Measurements from ENCODE around the gene NOS3.

NOS3 gene

GRCh38 chr7:150952331-150953050 is 38.3 kb upstream of the NOS3 start:
- H3K4me1 ChIP-seq, result no peaks in the 10 kb centered on the region
- H3K4me3 ChIP-seq (ENCODE audit: low read depth, low read length), result no peak overlapping the region
- H3K9me3 ChIP-seq (ENCODE audit: control insufficient read depth, low read length), result no peaks in the 10 kb centered on the region
- no peak overlapping the region for H3K4me2 ChIP-seq (ENCODE audit: low read length)
- no peaks in the 10 kb centered on the region for H3K27me3 ChIP-seq (ENCODE audit: control insufficient read depth, insufficient read depth, low read length)
- TF ChIP-seq CTCF (IDR thresholded peaks at IDR 0.05), result no peak
- no peak overlapping the region for H2AFZ ChIP-seq
- H3K27ac ChIP-seq, result no peak overlapping the region
- H3K9ac ChIP-seq, result no peak overlapping the region
- H3K36me3 ChIP-seq (ENCODE audit: control insufficient read depth, insufficient read depth, low read length), result no peaks in the 10 kb centered on the region
- H3K79me2 ChIP-seq, result no peaks in the 10 kb centered on the region

DNA sequence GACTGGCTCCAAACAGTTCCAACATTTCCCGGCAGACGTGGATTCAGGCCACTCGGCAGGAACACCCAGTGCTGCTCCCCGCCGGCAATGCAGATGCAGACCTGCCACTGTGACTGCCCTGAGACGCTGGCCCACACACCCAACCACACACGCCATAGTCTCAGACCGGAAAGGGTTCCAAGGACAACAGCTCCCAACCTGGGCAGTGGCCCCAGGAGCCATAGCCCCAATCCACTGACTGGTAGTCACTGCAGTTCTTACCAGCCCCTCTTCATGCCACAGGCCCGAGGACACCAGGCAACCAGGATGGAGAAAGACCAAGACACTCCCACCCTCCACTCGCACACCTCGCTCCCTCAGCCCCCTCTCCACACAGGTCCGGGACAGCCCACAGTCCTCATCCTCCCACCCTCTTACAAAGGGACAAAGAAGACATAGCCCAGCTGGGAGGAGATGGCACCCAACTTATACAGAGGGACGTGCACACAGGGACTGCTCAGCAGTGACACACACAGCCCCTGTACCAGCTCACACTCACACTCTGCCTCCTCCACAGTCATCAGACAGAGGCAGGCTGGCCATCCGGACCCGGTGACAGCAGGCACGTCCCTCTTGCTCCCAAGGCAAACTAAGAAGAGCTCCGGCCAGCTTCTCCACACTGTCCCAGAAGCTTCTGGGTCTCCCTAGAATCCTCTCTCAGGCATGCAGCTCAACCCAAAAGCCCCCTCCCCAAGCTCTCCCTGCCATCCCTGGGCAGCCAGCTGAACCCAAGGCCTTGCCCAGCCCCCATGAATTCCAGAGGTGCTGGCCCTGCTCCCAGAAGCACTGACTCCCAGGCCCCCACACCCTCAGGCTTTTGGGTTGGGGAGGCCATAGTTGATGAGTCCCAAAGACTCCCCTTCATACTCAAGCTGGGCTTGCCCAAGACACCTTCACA is 37.5 kb upstream of the NOS3 start:
- no peaks in the 10 kb centered on the region for H3K27me3 ChIP-seq (ENCODE audit: control insufficient read depth, insufficient read depth, low read length)
- no peak overlapping the region for H3K9ac ChIP-seq
- H3K36me3 ChIP-seq (ENCODE audit: control insufficient read depth, insufficient read depth, low read length), result no peaks in the 10 kb centered on the region
- H3K4me3 ChIP-seq (ENCODE audit: low read depth, low read length), result no peak overlapping the region
- H3K79me2 ChIP-seq, result no peaks in the 10 kb centered on the region
- H3K27ac ChIP-seq, result no peak overlapping the region
- no peak overlapping the region for H3K4me2 ChIP-seq (ENCODE audit: low read length)
- no peak for TF ChIP-seq CTCF (IDR thresholded peaks at IDR 0.05)
- no peaks in the 10 kb centered on the region for H3K4me1 ChIP-seq
- H2AFZ ChIP-seq, result no peak overlapping the region
- no peaks in the 10 kb centered on the region for H3K9me3 ChIP-seq (ENCODE audit: control insufficient read depth, low read length)

DNA sequence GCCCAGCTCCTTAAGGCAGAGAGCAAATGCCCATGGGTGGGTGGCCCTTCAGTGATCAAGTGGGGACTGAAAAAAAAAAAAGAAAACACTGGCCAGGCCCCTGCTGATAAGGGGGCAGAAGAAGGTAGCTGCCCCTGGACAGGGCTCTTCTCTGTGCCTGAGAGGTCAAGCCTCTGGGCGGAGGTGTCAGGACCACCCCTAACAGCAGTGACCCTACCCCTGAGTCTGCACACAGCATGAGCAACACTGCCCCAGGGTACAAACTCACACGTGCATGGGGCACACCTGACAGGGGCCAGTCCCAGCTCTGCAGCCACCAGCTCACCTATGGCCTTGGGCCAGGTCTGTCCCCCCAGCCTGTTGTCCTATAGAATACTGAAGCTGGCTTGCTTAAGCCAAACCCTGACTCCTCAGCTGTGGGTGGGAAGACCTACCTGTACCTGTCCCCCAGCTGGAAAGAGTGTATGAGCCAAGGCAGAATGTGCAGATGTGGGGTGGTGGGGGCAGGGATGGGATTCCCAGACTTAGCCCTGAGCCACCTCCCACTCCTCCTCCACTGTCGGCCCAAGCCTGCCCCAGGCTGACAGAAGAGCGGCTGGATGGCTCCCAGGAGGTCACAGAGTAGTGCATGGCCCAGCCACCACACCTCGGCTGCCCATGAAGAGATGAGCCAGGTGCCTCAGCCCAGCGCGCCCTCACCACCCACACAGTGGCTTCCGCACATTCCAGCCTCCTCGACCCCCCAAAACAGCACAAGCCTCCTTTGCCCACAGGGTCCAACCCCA is 36.4 kb upstream of the NOS3 start:
- H3K36me3 ChIP-seq (ENCODE audit: control insufficient read depth, insufficient read depth, low read length), result no peaks in the 10 kb centered on the region
- no peaks in the 10 kb centered on the region for H3K9me3 ChIP-seq (ENCODE audit: control insufficient read depth, low read length)
- H3K9ac ChIP-seq, result no peak overlapping the region
- no peak overlapping the region for H2AFZ ChIP-seq
- no peak overlapping the region for H3K4me3 ChIP-seq (ENCODE audit: low read depth, low read length)
- no peak overlapping the region for H3K4me2 ChIP-seq (ENCODE audit: low read length)
- no peak overlapping the region for H3K27ac ChIP-seq
- no peak for TF ChIP-seq CTCF (IDR thresholded peaks at IDR 0.05)
- no peaks in the 10 kb centered on the region for H3K27me3 ChIP-seq (ENCODE audit: control insufficient read depth, insufficient read depth, low read length)
- no peaks in the 10 kb centered on the region for H3K4me1 ChIP-seq
- H3K79me2 ChIP-seq, result no peaks in the 10 kb centered on the region

DNA sequence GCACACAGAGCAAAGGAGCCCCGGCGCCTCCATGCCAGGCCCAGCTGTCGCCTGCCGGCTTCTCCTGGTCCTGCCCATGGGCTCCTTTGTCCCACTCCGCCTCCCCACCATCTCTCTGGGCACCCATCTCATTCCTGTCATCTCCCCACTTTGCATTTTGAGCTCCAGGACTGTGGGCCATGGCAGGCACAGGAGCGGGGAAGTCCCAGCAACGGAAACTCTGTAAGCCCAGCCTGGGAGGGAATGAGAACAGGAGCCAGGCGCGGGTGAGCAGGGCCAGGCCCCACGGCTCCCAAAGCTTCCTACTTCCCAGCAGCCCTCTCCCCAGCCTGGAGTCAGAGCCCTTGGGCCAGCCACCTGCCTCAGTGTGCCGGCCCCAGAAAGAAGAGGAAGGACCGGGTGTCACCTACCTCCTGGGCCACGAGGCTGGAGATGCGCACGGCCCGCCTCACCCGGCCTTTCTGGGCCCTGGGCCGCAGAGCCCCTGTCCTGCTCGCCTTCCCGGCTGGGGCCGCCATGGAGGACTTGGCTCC is 35.8 kb upstream of the NOS3 start:
- Histone ChIP-seq H3K9me3 (ENCODE audit: control insufficient read depth, low read length) (no peaks in the 10 kb centered on the region), H3K27ac (no peak overlapping the region), H3K4me2 (ENCODE audit: low read length) (no peak overlapping the region), H3K4me1 (no peaks in the 10 kb centered on the region), H3K79me2 (no peaks in the 10 kb centered on the region), H3K4me3 (ENCODE audit: low read depth, low read length) (no peak overlapping the region), H2AFZ (no peak overlapping the region), H3K27me3 (ENCODE audit: control insufficient read depth, insufficient read depth, low read length) (no peaks in the 10 kb centered on the region), H3K36me3 (ENCODE audit: control insufficient read depth, insufficient read depth, low read length) (no peaks in the 10 kb centered on the region), H3K9ac (no peak overlapping the region)
- no peak for TF ChIP-seq CTCF (IDR thresholded peaks at IDR 0.05)
